Panc1 (cell line): ENCODE results near the gene MRPL2. TPM values are rescaled to one million over a fixed set of nuclear protein-coding genes. Genes with fewer than 3 reads are reported as not detected.
A peak's percentile ranks its signal among the peaks of the same experiment; 100 is the strongest.

Experiments used
- ATAC-seq: fragments of 200-7000 bp; cut with Tn5 transposase; 2 replicates; pipeline ENCODE4 v1.9.1; 2020; ENCODE audit warnings: mild to moderate bottlenecking, moderate library complexity
- BruUV-seq: library from RNA; stranded (reverse); fragments of 400-500 nt; replicated peaks from 2 replicates; lab custom pipeline; 2021; lab: Mats Ljungman, UMichigan
- CTCF ChIA-PET: fragments of 300-600 bp; sonication (Branson Sonifier 250); formaldehyde crosslinking; loops from one replicate; lab custom pipeline; 2022; ENCODE audit warnings: antibody characterized with exemption; lab: Charles Lee
- POLR2A ChIA-PET: fragments of 300-600 bp; sonication (Branson Sonifier 250); formaldehyde crosslinking; loops from one replicate; lab custom pipeline; 2022; ENCODE audit warnings: antibody characterized with exemption; lab: Charles Lee
- DNase-seq: peaks from one replicate; pipeline ENCODE4 v3.0.0-alpha.2; 2010; ENCODE audit warnings: low read depth, low spot score
- H3K27ac ChIP-seq: 2 replicates; pipeline ENCODE4 v1.5.1; 2011; ENCODE audit warnings: mild to moderate bottlenecking, low read length, inconsistent platforms
- H3K27me3 ChIP-seq: fragments of 200-500 bp; sonication (Bioruptor generic); 2 replicates; pipeline ENCODE4 v1.6.0; 2014; ENCODE audit warnings: low read length, inconsistent platforms; ENCODE audit not compliant: control insufficient read depth, insufficient read depth
- H3K36me3 ChIP-seq: fragments of 200-500 bp; sonication (Bioruptor generic); 2 replicates; pipeline ENCODE4 v1.5.1; 2014; ENCODE audit warnings: inconsistent platforms, mild to moderate bottlenecking, low read length, moderate library complexity; ENCODE audit not compliant: control insufficient read depth, insufficient read depth
- H3K4me1 ChIP-seq: 2 replicates; pipeline ENCODE4 v1.5.1; 2011; ENCODE audit warnings: inconsistent platforms, mild to moderate bottlenecking, low read length, moderate library complexity; ENCODE audit not compliant: control insufficient read depth, insufficient read depth
- H3K4me3 ChIP-seq, 2 experiments: 2 replicates each; pipeline ENCODE4 v1.5.1; 2011 to 2012; ENCODE audit warnings: low read depth in 2 of 2, low read length in 2 of 2, mild to moderate bottlenecking in 2 of 2, inconsistent platforms in 1 of 2, moderate library complexity in 1 of 2
- H3K9me3 ChIP-seq: fragments of 200-500 bp; sonication (Bioruptor generic); 2 replicates; pipeline ENCODE4 v1.5.1; 2014; ENCODE audit warnings: low read depth, mild to moderate bottlenecking, inconsistent platforms, low read length, moderate library complexity; ENCODE audit not compliant: control insufficient read depth, insufficient read depth
- CTCF ChIP-seq: fragments of 450-650 bp; IDR thresholded peaks from 2 replicates; pipeline ENCODE4 v1.5.1; 2017; ENCODE audit warnings: mild to moderate bottlenecking
- POLR2AphosphoS5 ChIP-seq: IDR thresholded peaks from 2 replicates; pipeline ENCODE4 v1.6.1; 2012; ENCODE audit warnings: mild to moderate bottlenecking, low read depth, low read length, moderate library complexity
- REST ChIP-seq, 2 experiments: IDR thresholded peaks; 2 replicates each; pipeline ENCODE4 v1.6.1; 2011 to 2012; ENCODE audit warnings: low read depth in 2 of 2, control low read depth in 1 of 2, low read length in 1 of 2, mild to moderate bottlenecking in 1 of 2, moderate library complexity in 1 of 2; ENCODE audit not compliant: insufficient read depth in 1 of 2
- SIN3A ChIP-seq: IDR thresholded peaks from 2 replicates; pipeline ENCODE4 v1.6.1; 2012; ENCODE audit warnings: low read depth, mild to moderate bottlenecking, low read length, moderate library complexity, borderline replicate concordance; ENCODE audit not compliant: insufficient read depth
- TCF7L2 ChIP-seq: IDR thresholded peaks from 2 replicates; pipeline ENCODE4 v1.6.1; 2011; ENCODE audit warnings: mild to moderate bottlenecking, low read depth, low read length, inconsistent platforms
- in situ Hi-C: cut with HindIII; loops from 2 replicates; pipeline ENCODE4 v1.10.0; 2016; ENCODE audit warnings: low sequenced_read_pairs, low pct_unique_long_range_greater_than_20kb
- intact Hi-C: fragments of 100-400 bp; cut with micrococcal nuclease; formaldehyde crosslinking; loops from one replicate; pipeline ENCODE4 v1.10.0; 2022; ENCODE audit not compliant: unreplicated experiment
- total RNA-seq: library from RNA; stranded (reverse); gene quantifications from one replicate; pipeline ENCODE4 v1.2.1, GENCODE V29; 2021; ENCODE audit not compliant: unreplicated experiment

MRPL2 gene
- total RNA-seq, 1 experiment from 2014 or later = 65.6 TPM

DNA sequence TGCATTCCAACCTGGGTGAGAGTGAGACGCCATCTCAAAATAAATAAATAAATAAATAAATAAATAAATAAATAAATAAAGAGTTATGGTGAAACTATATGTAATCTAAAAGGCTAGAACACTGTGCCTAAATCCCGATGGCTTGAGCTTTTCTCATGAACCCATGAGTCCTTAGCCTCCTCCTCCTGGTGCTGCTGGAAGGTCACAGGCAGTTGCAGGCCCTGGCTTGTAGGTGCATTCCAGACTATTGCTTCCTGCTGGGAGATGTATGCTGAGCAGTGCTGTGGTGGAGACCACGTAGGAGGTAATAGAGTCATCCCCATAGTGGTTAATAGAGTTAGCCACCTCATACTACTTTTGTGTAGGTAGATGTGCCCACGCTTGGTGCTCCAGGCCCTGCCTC is 29.4 kb upstream of the MRPL2 start:
- no peaks in the 10 kb centered on the region for H3K36me3 ChIP-seq
- ChIA-PET CTCF (no interaction called here), POLR2A (interaction anchor here (0.6 kb wide), 1 partner anchor 9 kb away, joined by 18 read pairs; no protein-coding TSS in a partner anchor)
- DNase-seq (no peak), ATAC-seq (peak; percentile 22; the same call in 1 of the 2 replicates)
- H3K4me1 ChIP-seq = peaks cover 68% of the 10 kb centered on the region
- intact Hi-C loops (no loop called here), in situ Hi-C loops (no loop called here)
- H3K4me3 ChIP-seq = no peak overlapping the region
- H3K9me3 ChIP-seq = no peaks in the 10 kb centered on the region
- H3K27ac ChIP-seq = peak overlapping the region; percentile 97
- no peaks in the 10 kb centered on the region for H3K27me3 ChIP-seq
- TF ChIP-seq SIN3A (no peak), POLR2AphosphoS5 (no peak), REST (IDR thresholded peaks at IDR 0.05; ENCODE audit: insufficient read depth in 1 of 2, low read depth in 2 of 2, low read length in 1 of 2) (no peak), TCF7L2 (no peak)
- no TSS peak for BruUV-seq

DNA sequence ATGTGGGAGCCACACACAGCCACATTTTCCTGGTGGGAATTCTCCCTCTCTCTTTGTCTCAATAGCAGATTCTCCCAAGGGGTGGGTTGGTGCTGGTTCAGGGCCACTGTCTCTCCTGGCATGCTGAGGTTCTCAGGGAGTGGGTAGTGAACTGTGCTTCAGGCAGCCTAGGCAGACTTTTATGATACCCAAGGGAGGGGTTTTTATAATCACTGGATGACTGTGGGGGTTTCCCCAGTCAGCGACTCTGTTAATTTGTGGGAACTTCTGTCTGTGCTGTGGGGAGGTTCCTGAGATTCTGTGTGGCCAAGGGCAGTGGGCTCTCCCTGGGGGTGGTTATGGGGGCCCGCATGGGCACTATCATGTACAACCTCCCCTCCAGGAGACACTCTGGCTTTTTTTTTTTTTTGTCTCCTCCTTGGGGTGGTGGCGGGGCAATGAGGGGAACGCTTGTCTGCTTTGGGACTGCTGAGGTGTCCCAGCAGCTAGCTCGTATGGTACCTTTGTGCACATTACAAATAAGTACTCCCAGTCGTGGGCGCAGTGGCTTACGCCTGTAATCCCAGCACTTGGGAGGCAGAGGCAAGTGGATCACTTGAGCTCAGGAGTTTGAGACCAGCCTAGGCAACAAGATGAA is 26.9 kb upstream of the MRPL2 start:
- in situ Hi-C loops = no loop called here

More for the DNA sequence above, 26.9 kb upstream of the MRPL2 start:
- intact Hi-C loops = no loop called here
- BruUV-seq = no TSS peak
- CTCF ChIA-PET = no interaction called here
- POLR2A ChIA-PET = interaction anchor here (0.7 kb wide), 1 partner anchor 525 kb away, joined by 3 read pairs; no protein-coding TSS in a partner anchor
- Histone ChIP-seq H3K9me3 (no peaks in the 10 kb centered on the region), H3K4me3 (no peak overlapping the region), H3K27ac (peak overlapping the region; percentile 52; the same call in 1 of the 2 replicates), H3K27me3 (no peaks in the 10 kb centered on the region), H3K36me3 (no peaks in the 10 kb centered on the region), H3K4me1 (peaks cover 67% of the 10 kb centered on the region)
- TF ChIP-seq POLR2AphosphoS5 (no peak), REST (IDR thresholded peaks at IDR 0.05; ENCODE audit: insufficient read depth in 1 of 2, low read depth in 2 of 2, low read length in 1 of 2) (no peak), CTCF (no peak), TCF7L2 (no peak), SIN3A (no peak)
- no peak for ATAC-seq
- DNase-seq = no peak
